Superior temporal gyrus (tissue), 1 donor: ENCODE measurements around the gene COL21A1.

ENCODE experiments used
- DNase-seq: peaks from one replicate; pipeline ENCODE4 v3.0.0-alpha.2; 2016; ENCODE audit errors: extremely low spot score

The COL21A1 gene

DNA sequence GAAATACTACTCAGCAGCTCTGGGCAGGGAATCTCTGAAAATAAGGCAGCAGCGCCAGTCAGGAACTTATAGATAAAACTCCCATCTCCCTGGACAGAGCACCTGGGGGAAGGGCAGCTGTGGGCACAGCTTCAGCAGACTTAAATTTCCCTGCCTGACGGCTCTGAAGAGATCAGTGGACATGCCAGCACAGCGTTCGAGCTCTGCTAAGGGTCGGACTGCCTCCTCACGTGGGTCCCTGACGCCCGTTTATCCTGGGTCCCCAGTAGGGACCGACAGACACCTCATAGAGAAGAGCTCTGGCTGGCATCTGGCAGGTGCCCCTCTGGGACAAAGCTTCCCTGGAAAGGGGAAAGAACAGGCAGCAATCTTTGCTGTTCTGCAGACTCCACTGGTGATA is 59.0 kb downstream of the COL21A1 start:
- no peak for DNase-seq

DNA sequence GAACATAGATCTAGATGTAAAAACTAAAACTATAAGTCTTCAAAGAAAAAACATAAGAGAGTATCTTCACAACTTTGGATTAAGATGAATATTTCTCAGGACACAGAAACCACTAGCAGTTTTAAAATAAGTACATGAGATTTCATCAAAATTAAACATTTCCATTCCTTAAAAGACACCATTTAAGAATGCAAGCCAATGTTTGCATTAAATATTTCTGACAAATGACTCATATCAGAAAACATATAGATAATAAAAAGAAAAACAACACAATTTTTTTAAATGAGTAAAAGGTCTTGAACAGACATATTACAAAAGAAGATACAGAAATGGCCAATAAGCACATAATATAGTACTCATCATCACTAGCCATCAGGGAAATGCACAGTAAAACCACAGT is 59.7 kb downstream of the COL21A1 start:
- no peak for DNase-seq

DNA sequence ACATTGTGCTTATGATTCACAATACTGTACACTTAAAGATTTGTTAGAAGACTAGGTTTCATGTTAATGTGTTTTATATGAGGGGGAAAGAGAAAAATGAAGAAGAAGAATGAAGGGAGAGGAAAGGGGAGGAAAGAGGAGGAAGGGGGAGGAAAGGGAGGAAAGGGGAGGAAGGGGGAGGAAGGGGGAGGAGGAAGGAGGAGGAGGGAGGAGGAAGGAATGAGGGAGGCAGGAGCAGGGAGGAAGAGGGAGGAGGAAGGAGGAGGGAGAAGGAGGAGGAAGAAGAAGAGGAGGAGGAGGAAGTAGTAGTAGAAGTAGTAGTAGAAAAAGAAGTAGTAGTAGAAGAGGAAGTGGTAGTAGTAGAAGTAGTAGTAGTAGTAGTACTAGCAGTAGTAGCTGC is 70.6 kb downstream of the COL21A1 start:
- DNase-seq, result no peak

DNA sequence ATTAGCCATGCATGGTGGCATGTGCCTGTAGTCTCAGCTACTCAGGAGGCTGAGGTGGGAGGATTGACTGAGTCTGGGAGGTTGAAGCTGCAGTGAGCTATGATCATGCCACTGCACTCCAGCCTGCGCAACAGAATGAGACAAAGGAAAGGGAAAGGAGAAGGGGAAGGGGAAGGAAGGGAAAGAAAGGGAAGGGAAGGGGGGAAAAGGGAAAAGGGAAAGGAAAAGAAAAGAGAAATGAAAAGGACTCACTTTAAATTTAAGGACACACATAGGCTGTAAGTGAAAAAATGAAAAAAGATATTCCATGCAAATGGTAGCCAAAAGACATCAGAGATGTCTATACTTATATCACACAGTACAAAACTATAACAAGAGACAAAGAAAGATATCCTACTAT is 74.2 kb downstream of the COL21A1 start:
- DNase-seq, result no peak

DNA sequence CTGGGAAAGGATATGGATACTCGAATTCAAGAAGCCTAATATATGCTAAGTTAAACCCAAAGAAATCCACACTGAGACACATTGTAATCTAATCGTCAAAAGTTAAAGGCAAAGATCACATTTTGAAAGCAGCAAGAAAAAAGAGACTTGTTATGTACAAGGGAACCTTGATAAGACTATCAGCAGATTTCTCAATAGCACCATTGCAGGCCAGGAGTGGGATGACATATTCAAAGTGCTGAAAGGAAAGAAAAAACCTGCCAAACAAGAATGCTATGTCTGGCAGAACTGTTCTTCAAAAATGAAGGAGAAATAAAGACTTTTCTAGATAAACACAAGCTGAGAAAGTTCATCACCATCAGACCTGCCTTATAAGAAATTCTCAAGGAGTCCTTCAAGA is 75.2 kb downstream of the COL21A1 start:
- DNase-seq, result no peak

DNA sequence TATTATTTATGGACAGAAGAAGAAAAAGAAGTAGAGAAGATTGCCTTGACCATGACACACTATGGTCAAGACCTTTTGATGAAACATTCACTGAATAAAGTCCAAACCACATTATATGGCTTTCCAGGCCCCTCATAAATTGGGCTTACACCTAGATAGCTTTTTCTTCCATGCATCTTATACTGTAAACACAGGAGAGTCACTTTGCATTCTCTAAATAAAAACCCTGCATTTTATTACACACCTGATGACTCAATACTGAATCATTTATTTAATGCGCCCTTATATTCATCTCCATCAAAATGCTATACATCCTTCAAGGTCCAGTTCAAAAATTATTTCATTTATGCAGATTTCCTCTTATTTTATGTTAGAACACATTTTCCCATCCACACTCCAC is 78.0 kb downstream of the COL21A1 start:
- DNase-seq, result no peak

DNA sequence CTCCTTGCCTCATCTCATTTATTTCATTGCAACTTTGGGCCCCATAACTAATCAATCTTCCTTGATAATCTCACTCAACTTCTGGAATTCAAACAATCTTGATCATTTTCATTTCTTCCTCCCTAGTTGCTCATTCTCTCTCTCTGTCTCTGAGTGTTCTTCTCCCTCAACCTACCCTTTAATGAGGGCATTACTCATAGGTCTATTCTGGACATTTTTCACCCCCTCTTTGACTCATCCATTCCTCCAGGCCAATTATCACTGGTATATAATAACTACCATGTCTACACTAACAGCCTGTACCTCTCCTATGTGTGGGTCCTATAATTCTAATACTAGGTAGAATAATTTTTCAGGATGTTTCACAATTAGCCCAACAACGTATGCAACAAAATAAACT is 78.8 kb downstream of the COL21A1 start:
- no peak for DNase-seq

DNA sequence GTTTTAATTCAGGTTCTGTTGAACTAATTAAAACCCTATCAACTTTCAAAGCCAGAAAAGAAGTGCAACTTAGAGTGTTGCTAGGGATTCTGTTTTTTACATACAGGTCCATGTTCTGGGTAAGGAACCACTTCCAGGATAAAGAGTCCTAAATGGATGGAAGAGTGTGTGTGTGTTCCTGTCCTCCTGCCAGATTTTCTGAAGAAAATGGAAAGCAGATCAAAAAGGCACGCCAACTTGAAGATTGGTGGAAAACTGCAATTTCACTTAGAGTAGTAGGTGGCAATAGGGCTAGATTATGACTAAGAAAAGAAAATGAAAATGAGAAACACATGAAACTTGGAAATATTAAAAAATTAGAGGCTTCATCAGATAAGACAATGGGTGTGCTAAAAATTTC is 85.3 kb downstream of the COL21A1 start:
- no peak for DNase-seq

DNA sequence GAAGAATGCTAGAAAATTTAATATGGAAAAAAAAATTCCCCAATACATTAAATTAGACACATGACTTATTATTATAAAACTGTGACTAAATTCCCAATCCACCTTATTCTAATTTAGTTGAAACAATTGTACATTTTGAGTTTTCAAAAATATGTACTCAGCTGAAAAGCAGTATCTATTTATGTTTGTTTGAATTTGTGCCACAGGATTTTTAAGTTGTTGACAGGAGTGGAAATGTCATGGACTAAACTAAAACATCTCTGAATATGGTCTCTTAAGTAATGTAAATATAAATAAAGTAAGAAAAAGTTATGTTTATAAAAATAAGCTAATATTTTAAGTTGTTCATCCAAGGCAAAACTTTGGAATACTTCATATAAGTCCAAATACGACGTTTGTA is 86.9 kb downstream of the COL21A1 start:
- no peak for DNase-seq

DNA sequence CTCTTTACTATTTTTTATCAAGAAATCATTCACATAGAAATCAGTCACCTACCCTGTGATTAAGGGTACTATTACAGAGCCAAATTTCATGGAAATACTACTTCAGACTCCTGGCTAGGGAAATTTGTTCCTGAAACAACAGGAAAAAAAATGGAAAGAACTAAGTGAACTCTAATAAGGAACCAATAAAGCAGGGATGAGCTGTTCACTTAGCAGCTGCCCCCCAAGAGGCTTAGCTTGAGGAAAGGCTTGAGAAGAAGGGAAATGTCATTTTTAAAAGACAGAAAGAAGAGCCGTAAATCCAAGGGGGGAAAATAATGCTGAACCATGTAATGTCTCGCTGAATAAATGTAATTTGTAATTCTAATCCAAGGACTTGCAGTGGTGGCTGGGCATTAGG is 88.8 kb downstream of the COL21A1 start:
- no peak for DNase-seq

DNA sequence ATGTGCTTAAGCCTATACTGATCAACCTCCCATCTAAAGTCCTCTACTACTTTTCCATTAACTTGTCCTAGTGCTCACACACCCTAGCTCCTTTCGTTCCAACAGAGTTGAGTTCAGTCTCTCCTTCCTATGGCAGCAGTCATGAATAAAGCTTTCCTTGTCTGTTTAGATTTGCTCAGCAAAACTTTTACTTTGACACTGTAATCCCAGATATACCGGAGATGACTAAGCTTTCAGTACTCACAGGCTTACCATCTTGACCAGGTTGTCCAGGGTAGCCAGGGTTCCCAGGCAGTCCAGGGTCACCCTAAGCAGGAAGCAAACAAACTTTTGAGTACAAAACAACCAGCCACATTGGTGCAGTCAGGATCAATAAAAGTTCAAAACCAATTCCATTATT is 90.7 kb downstream of the COL21A1 start:
- no peak for DNase-seq

DNA sequence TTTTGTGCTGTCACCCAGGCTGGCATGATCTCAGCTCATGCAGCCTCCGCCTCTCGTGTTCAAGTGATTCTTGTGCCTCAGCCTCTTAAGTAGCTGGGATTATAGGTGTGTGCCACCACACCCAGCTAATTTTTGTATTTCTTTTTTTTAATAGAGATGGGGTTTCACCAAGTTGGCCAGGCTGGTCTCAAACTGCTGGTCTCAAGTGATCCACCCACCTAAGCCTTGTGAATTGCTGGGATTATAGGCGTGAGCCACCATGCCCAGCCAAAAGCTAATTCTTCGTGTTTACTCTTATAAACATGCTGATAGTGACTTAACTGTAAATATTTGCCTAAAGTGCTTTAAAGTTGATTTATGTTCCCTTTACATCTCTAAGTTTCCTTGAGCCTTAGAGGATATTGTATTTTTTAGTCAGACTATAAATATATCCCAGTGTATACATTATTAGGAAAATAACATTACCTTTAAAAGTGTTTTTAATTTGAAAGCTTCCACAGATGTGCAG is 91.7 kb downstream of the COL21A1 start:
- no peak for DNase-seq

DNA sequence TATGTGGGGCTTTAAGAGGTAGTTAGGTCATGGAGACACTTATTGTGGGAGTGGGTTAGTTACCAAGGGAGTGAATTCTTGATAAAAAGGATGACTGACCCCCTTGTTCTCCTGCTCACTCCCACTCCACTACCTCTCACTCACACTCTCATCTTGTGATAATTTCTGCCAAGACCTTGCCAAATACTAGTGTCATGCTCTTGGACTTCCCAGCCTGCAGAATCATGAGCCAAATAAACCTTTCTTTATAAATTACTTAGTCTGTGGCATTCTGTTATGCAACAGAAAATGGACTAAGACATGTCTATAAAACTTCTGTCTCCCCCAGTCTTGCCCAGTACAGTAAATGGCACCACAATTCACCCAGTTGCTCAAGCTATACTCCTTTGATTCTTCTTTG is 93.3 kb downstream of the COL21A1 start:
- no peak for DNase-seq

DNA sequence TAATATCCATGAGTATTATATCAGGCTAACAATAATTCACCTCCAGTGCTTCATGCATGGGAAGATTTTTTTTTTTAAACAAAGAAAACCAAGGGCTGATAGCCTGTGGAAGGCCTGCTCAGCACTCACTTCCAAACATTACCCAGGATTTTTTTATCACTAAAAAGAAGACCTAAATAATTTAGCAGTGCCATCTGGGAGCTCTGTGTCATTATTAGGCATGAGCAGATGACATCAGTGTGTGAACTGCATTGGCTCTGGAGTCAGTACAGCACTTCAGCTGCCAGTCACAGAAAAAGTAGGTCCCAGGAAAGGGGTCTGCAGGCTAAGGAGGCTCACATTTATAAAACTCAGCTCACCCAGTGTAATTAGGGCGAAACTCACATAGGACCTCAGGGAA is 94.8 kb downstream of the COL21A1 start:
- DNase-seq, result no peak

DNA sequence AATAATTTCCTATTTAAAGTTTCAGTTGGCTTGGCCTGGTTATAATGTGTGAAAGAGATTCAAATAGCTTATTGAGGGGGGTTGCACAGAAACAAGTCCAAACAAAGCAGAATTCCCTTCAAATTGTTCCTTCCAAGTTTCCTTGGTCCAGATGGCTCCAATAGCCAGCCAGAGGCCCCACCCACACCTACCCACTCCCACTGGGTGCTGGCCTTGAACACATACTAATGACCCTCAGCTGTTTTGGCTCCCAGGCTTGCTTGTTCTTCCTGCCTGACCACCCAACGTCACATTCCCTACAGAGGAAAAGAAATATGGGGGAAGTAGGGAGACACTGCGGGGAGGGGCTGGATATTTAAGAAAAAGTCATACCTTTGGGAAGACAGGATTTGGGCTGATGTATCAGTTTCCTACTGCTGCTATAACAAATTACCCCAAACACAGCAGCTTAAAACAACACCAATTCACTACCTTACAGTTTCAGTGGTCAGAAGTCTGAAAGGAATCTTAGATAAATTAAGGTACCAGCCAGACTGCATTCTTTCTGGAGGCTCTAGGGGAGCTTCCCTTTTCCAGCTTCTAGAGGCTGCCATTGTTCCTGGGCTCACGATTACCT is 95.7 kb downstream of the COL21A1 start:
- no peak for DNase-seq

DNA sequence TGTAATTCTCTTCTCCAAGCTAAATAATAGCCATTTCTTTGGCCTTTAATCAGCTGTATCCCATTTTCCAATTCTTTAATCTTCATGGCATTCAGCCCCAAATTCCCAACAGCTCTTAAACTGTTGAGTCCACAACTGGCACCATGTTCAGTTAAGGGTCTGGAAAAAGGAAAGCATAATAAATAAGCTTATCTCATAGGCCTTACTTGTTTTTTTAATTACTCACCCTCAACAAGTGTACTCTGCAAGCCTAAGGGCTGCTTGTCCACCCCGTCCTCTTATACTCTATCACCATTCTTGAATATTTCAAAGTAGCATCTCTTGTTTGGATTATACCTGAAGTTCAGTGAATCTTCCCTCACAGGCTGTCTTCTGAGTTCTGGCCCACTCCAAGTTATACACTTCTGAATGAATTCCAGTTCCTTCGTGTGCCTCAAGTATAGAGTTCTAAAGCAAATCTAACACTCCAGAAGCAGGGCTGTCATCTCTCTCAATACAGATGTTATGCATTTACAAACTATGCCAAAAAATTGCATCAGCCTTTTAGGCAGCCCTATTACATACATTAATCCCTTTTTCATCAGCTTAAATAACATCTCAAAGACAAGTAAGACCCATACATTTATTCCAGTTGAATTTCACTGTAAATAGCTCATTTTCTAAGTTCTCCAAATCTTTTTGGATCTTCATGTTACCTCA is 98.7 kb downstream of the COL21A1 start:
- DNase-seq, result no peak

DNA sequence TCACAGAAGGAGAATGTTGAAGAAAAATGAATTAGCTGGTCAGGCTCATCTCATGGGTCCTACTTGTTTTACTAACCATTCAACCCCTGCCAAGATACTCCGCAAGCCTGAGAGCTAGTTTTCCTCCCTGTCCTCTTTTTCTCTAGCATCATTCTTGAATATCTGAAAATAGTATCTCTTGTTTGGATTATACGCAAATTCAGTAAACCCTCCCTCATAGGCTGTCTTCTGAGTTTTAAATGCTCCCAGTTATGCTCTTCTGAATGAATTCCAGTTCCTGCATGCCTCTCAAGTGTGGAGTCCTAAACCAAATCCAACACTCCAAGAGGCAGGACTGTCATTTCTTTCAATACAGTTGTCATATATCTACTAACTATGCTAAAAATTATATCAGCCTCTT is 99.6 kb downstream of the COL21A1 start:
- DNase-seq, result no peak

DNA sequence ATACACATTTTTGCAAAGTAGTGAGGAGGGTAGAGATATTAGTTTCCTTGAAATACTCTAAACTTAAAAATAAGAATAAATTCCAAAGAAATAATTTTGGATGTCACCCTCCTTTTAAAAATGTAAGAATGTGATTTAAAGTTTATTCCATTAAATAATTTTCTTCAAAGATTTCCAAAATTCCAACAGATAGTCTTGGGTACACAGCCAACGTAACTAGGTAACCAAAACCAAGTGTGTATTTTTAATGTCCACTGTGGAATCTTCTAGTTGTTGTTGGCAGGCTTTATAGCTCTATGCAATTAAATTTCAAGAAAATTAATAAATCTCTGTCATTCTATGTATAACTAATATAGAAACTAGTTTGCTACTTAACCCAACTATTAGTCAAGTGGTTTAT is 101.3 kb downstream of the COL21A1 start:
- no peak for DNase-seq

DNA sequence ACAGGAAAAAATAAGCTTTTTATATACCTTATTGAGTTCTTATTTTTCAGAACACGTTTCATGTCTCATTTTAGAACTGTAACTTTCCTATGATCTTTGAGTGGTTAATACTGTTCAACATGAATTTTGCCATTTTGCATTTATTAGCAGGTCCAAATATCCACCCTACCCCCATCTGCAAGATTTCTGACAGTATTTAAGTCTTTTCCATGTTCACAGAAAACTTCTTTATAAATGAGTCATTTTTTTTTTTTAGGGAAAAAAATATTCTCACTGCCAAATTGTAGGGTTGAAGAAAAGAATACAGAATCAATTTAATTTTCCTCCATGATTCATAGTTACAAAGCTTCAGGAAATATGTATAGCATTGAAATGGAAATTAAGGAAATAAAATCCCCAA is 101.8 kb downstream of the COL21A1 start:
- no peak for DNase-seq

DNA sequence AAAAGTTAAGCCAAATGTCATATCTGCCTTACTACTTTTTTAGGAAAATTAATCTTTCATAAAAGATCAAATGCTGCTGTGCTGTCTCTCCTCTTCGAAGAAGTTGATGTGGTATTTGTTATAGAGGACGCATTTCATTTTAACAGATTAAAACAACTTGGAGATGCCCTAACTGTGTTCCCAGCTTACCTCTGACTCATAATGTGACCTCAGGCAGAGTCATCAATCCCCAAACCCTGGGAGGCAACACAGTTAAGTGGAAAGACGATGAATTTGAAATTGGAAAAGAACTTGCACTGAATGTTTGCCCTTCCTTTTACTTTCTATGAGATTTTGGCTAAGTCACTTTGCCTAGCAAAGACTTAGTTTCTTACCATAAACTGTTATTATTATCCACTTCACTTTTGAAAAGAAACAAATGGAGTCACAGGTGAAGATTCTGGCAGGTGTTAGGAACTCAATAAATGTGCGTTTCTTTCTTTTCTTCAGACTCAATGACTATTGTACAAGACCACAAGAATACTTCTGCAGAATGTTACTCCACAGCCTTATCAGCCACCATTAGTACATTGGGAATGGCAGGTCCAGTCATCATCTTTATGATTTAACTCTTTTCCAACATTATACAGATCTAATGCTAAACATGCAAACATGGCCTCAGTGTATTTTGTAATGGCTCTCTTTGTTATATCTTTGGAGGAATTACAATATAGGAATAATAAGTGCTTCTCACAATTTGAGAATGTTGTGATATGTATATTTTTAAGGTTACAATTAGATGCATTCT is 102.6 kb downstream of the COL21A1 start:
- no peak for DNase-seq

DNA sequence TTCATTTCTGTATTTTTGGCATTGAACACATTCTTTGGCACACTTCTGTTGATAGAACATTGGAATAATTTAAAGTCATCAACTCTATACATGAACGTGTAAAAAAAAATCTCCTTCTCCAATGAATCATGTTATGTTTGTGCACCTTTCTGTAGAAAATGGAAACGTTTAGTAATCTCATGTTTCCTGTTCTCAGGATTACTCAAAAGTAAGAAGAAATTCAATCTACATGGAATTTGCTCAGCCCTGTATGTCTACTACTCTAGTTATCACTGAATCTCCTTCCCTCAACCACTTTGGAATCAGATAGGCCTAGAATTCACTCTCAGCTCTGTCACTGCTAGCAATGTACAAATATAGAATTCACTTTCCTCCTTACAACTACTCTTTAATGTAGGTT is 103.6 kb downstream of the COL21A1 start:
- no peak for DNase-seq

DNA sequence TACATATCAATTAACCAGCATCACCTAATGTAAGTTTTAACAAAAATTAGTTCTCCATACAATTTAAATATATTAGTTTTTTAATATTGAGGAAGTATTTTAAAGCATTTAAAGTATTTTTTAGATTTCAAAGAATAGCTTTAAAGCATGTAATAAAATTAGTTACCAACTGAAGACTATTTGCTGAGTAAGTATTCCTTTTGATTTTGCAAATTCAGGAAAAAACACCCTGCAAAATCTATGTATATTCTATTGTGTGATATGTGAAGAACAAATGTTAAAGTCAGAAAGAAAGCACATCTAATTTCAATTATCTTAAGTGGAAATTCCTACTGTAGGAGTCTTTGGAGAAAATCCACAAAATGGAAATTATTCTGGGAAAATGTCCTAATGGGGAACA is 107.3 kb downstream of the COL21A1 start:
- DNase-seq, result no peak

DNA sequence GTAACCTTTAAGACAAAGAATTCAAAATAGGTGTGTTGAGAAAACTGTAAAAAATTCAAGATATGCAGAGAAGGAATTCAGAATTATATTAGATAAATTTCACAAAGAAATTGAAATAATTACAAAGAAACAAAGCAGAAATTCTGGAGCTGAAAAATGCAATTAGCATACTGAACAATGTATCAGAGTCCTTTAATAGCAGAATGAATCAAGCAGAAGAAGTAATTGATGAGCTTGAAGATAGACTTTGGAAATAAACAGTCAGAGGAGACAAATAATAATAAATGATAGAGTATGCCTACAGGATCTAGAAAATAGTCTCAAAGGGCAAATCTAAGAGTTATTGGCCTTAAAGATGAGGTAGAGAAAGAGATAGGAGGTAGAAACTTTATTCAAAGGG is 131.7 kb downstream of the COL21A1 start:
- DNase-seq, result no peak
